ENCODE data around the gene KMT2A. TPM values are rescaled to one million over a fixed set of nuclear protein-coding genes. Genes with fewer than 3 reads are reported as not detected.

Gene KMT2A
- total and polyA plus RNA-seq, 2 donors from 2014 or later, result 5.6 to 85.1 TPM

GRCh38 chr11:118524757-118525470, 88.6 kb downstream of the KMT2A start:
- DNase-seq, result no peak
- peaks cover 0 to 18% (median 12%) of the 10 kb centered on the region in 3 donors for H3K4me1 ChIP-seq (ENCODE audit: control insufficient read depth in 2 of 3, insufficient read depth in 2 of 3, low read depth in 1 of 3, low read length in 3 of 3)
- H3K9me3 ChIP-seq (ENCODE audit: control insufficient read depth in 2 of 3, insufficient read depth in 1 of 3, low read length in 3 of 3), result no peaks in the 10 kb centered on the region
- no peak overlapping the region for H3K27ac ChIP-seq (ENCODE audit: low read depth in 2 of 2, low read length in 2 of 2)
- H3K36me3 ChIP-seq (ENCODE audit: control insufficient read depth in 2 of 3, insufficient read depth in 3 of 3, low read length in 3 of 3), result peaks cover 7 to 28% (median 27%) of the 10 kb centered on the region in 3 donors
- TF ChIP-seq, protein P1, sequence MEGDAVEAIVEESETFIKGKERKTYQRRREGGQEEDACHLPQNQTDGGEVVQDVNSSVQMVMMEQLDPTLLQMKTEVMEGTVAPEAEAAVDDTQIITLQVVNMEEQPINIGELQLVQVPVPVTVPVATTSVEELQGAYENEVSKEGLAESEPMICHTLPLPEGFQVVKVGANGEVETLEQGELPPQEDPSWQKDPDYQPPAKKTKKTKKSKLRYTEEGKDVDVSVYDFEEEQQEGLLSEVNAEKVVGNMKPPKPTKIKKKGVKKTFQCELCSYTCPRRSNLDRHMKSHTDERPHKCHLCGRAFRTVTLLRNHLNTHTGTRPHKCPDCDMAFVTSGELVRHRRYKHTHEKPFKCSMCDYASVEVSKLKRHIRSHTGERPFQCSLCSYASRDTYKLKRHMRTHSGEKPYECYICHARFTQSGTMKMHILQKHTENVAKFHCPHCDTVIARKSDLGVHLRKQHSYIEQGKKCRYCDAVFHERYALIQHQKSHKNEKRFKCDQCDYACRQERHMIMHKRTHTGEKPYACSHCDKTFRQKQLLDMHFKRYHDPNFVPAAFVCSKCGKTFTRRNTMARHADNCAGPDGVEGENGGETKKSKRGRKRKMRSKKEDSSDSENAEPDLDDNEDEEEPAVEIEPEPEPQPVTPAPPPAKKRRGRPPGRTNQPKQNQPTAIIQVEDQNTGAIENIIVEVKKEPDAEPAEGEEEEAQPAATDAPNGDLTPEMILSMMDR (IDR thresholded peaks at IDR 0.05; ENCODE audit: borderline replicate concordance, extremely low read depth, insufficient read depth), result no peak
- H3K9ac ChIP-seq (ENCODE audit: low read length in 3 of 3), result no peak overlapping the region
- FAIRE-seq, result no peak
- H3K27me3 ChIP-seq (ENCODE audit: control insufficient read depth, insufficient read depth, low read length), result no peaks in the 10 kb centered on the region
- intact Hi-C loops (cut with DNase I), result no loop called here
- H3K4me3 ChIP-seq (ENCODE audit: low read length in 3 of 3), result no peak overlapping the region

GRCh38 chr11:118526688-118527087, 90.4 kb downstream of the KMT2A start:
- intact Hi-C loops (cut with DNase I), result no loop called here
- Histone ChIP-seq H3K27me3 (ENCODE audit: control insufficient read depth, insufficient read depth, low read length) (no peaks in the 10 kb centered on the region), H3K27ac (ENCODE audit: low read depth in 2 of 2, low read length in 2 of 2) (peak overlapping the region in 1 of 2 donors; percentile 19), H3K36me3 (ENCODE audit: control insufficient read depth in 2 of 3, insufficient read depth in 3 of 3, low read length in 3 of 3) (peaks cover 4 to 18% (median 10%) of the 10 kb centered on the region in 3 donors), H3K9ac (ENCODE audit: low read length in 3 of 3) (no peak overlapping the region), H3K4me1 (ENCODE audit: control insufficient read depth in 2 of 3, insufficient read depth in 2 of 3, low read depth in 1 of 3, low read length in 3 of 3) (peaks cover 3 to 22% (median 19%) of the 10 kb centered on the region in 3 donors), H3K4me3 (ENCODE audit: low read length in 3 of 3) (peak overlapping the region in 1 of 3 donors; percentile 85), H3K9me3 (ENCODE audit: control insufficient read depth in 2 of 3, insufficient read depth in 1 of 3, low read length in 3 of 3) (no peaks in the 10 kb centered on the region)
- FAIRE-seq (no peak), DNase-seq (no peak)
- TF ChIP-seq, protein P1 (IDR thresholded peaks at IDR 0.05; ENCODE audit: borderline replicate concordance, extremely low read depth, insufficient read depth), result no peak

GRCh38 chr11:118527109-118527508, 90.8 kb downstream of the KMT2A start, which contains the start of gene TTC36:
TSS of gene TTC36 (plus strand) at chr11:118527474. CDS start at chr11:118527495, 21 bp downstream.
- Histone ChIP-seq H3K9ac (ENCODE audit: low read length in 3 of 3) (no peak within 1 kb of the TSS), H3K36me3 (ENCODE audit: control insufficient read depth in 2 of 3, insufficient read depth in 3 of 3, low read length in 3 of 3) (peaks cover 4 to 14% (median 7%) of the 10 kb centered on the region in 3 donors), H3K27ac (ENCODE audit: low read depth in 2 of 2, low read length in 2 of 2) (peak within 1 kb of the TSS in 1 of 2 donors; percentile 19), H3K4me1 (ENCODE audit: control insufficient read depth in 2 of 3, insufficient read depth in 2 of 3, low read depth in 1 of 3, low read length in 3 of 3) (peaks cover 3 to 22% (median 21%) of the 10 kb centered on the region in 3 donors), H3K27me3 (ENCODE audit: control insufficient read depth, insufficient read depth, low read length) (no peaks in the 10 kb centered on the region), H3K9me3 (ENCODE audit: control insufficient read depth in 2 of 3, insufficient read depth in 1 of 3, low read length in 3 of 3) (no peaks in the 10 kb centered on the region), H3K4me3 (ENCODE audit: low read length in 3 of 3) (peak within 1 kb of the TSS in 2 of 3 donors; percentile 36 to 85)
- no peak for DNase-seq
- intact Hi-C loops (cut with DNase I), result no loop called here
- FAIRE-seq, result no peak
- TF ChIP-seq, protein P1 (IDR thresholded peaks at IDR 0.05; ENCODE audit: borderline replicate concordance, extremely low read depth, insufficient read depth), result no peak
